ENCODE results near the gene TRHDE.

Gene TRHDE

GRCh38 chr12:72289633-72290032 lies 17.5 kb downstream of the TRHDE start:
- no peaks in the 10 kb centered on the region for H3K27me3 ChIP-seq (ENCODE audit: insufficient read depth, poor library complexity, severe bottlenecking)
- no peak for DNase-seq (ENCODE audit: low read depth in 1 of 2, low spot score in 1 of 2)
- no peak overlapping the region for H3K4me3 ChIP-seq (replicated peaks; ENCODE audit: insufficient read depth, low read length)
- no peak for TF ChIP-seq REST (IDR thresholded peaks at IDR 0.05; ENCODE audit: insufficient replicate concordance, low read depth)
- TF ChIP-seq CTCF (IDR thresholded peaks at IDR 0.05; ENCODE audit: insufficient read depth, low read length), result no peak
- no peak for TF ChIP-seq SPI1 (IDR thresholded peaks at IDR 0.05; ENCODE audit: borderline replicate concordance, low read depth)
- no peak for TF ChIP-seq POLR2AphosphoS5 (IDR thresholded peaks at IDR 0.05; ENCODE audit: low read depth)
- no peak for TF ChIP-seq GABPA (IDR thresholded peaks at IDR 0.05; ENCODE audit: low read depth)
- H3K27ac ChIP-seq (replicated peaks), result no peak overlapping the region

- Histone ChIP-seq H3K27me3 (ENCODE audit: insufficient read depth, poor library complexity, severe bottlenecking) (no peaks in the 10 kb centered on the region), H3K4me3 (replicated peaks; ENCODE audit: insufficient read depth, low read length) (no peak overlapping the region), H3K27ac (replicated peaks) (no peak overlapping the region)
- TF ChIP-seq REST (IDR thresholded peaks at IDR 0.05; ENCODE audit: insufficient replicate concordance, low read depth) (no peak), CTCF (IDR thresholded peaks at IDR 0.05; ENCODE audit: insufficient read depth, low read length) (no peak), GABPA (IDR thresholded peaks at IDR 0.05; ENCODE audit: low read depth) (no peak), SPI1 (IDR thresholded peaks at IDR 0.05; ENCODE audit: borderline replicate concordance, low read depth) (no peak), POLR2AphosphoS5 (IDR thresholded peaks at IDR 0.05; ENCODE audit: low read depth) (no peak)
- DNase-seq (ENCODE audit: low read depth in 1 of 2, low spot score in 1 of 2), result no peak
These were observed 19.0 kb downstream of the TRHDE start for GRCh38 chr12:72291175-72291574.

- H3K4me3 ChIP-seq (replicated peaks; ENCODE audit: insufficient read depth, low read length), result no peak overlapping the region
- H3K27me3 ChIP-seq (ENCODE audit: insufficient read depth, poor library complexity, severe bottlenecking), result no peaks in the 10 kb centered on the region
- DNase-seq (ENCODE audit: low read depth in 1 of 2, low spot score in 1 of 2), result no peak
- H3K27ac ChIP-seq (replicated peaks), result no peak overlapping the region
- TF ChIP-seq CTCF (IDR thresholded peaks at IDR 0.05; ENCODE audit: insufficient read depth, low read length), result no peak
- TF ChIP-seq POLR2AphosphoS5 (IDR thresholded peaks at IDR 0.05; ENCODE audit: low read depth), result no peak
- no peak for TF ChIP-seq SPI1 (IDR thresholded peaks at IDR 0.05; ENCODE audit: borderline replicate concordance, low read depth)
- no peak for TF ChIP-seq GABPA (IDR thresholded peaks at IDR 0.05; ENCODE audit: low read depth)
- no peak for TF ChIP-seq REST (IDR thresholded peaks at IDR 0.05; ENCODE audit: insufficient replicate concordance, low read depth)
These were observed 21.5 kb downstream of the TRHDE start for GRCh38 chr12:72293701-72294100.

Measured in HL-60 (cell line).